Testis (tissue), 2 donors: ENCODE results near the gene TSACC.

Experiments used
- CTCF ChIP-seq, 3 experiments: fragments of 450-650 bp in 2 of 3; fragments of 200-600 bp in 1 of 3; sonication (generic) in 1 of 3; IDR thresholded peaks; one replicate each; pipeline ENCODE4 v1.5.1; 2016 to 2019; ENCODE audit warnings: antibody characterized with exemption in 3 of 3, mild to moderate bottlenecking in 2 of 3, moderate library complexity in 1 of 3
- POLR2A ChIP-seq: fragments of 450-650 bp; IDR thresholded peaks from one replicate; pipeline ENCODE4 v1.6.1; 2017; ENCODE audit warnings: antibody characterized with exemption, mild to moderate bottlenecking, moderate library complexity

- TF ChIP-seq CTCF (IDR thresholded peaks at IDR 0.05), result no peak
- TF ChIP-seq POLR2A, result no peak
Measured at GRCh38 chr1:156337052-156337887, 1.1 kb upstream of the TSACC start.
